ENCODE measurements around the gene ROBO1.

Gene ROBO1

GRCh38 chr3:79041621-79042020, 726.2 kb downstream of the ROBO1 start:
- no peak overlapping the region for H3K9ac ChIP-seq (ENCODE audit: low read depth, low read length)
- DNase-seq (no peak), ATAC-seq (ENCODE audit: insufficient read depth, low read depth) (no peak)
- H4K20me1 ChIP-seq (ENCODE audit: insufficient read depth, low read length) = no peaks in the 10 kb centered on the region
- no peaks in the 10 kb centered on the region for H3K79me2 ChIP-seq (ENCODE audit: insufficient read depth, low read length)
- H3K4me1 ChIP-seq (ENCODE audit: insufficient read depth, low read length) = no peaks in the 10 kb centered on the region
- no peaks in the 10 kb centered on the region for H3K9me3 ChIP-seq (ENCODE audit: insufficient read depth, low read length, severe bottlenecking)
- no peak overlapping the region for H3K4me2 ChIP-seq (ENCODE audit: insufficient read depth, low read length)
- TF ChIP-seq EZH2 (IDR thresholded peaks at IDR 0.05; ENCODE audit: borderline replicate concordance, low read depth, low read length, severe bottlenecking) = no peak
- TF ChIP-seq CTCF (IDR thresholded peaks at IDR 0.05; ENCODE audit: borderline replicate concordance, extremely low read depth, low read length, poor library complexity, severe bottlenecking) = no peak
- no peak overlapping the region for H3K4me3 ChIP-seq (ENCODE audit: low read depth in 1 of 2, low read length in 2 of 2)
- no peaks in the 10 kb centered on the region for H3K27me3 ChIP-seq (ENCODE audit: insufficient read depth, low read length, poor library complexity)
- no peak overlapping the region for H2AFZ ChIP-seq (ENCODE audit: low read depth, low read length)
- H3K27ac ChIP-seq (ENCODE audit: low read length) = no peak overlapping the region
- H3K36me3 ChIP-seq (ENCODE audit: insufficient read depth, low read length) = no peaks in the 10 kb centered on the region

- H3K4me1 ChIP-seq (ENCODE audit: insufficient read depth, low read length) = no peaks in the 10 kb centered on the region
- H3K27me3 ChIP-seq (ENCODE audit: insufficient read depth, low read length, poor library complexity) = no peaks in the 10 kb centered on the region
- H3K36me3 ChIP-seq (ENCODE audit: insufficient read depth, low read length) = no peaks in the 10 kb centered on the region
- H4K20me1 ChIP-seq (ENCODE audit: insufficient read depth, low read length) = no peaks in the 10 kb centered on the region
- no peak overlapping the region for H3K4me3 ChIP-seq (ENCODE audit: low read depth in 1 of 2, low read length in 2 of 2)
- no peaks in the 10 kb centered on the region for H3K79me2 ChIP-seq (ENCODE audit: insufficient read depth, low read length)
- no peak overlapping the region for H3K9ac ChIP-seq (ENCODE audit: low read depth, low read length)
- no peak for ATAC-seq (ENCODE audit: insufficient read depth, low read depth)
- DNase-seq = no peak
- no peaks in the 10 kb centered on the region for H3K9me3 ChIP-seq (ENCODE audit: insufficient read depth, low read length, severe bottlenecking)
- no peak overlapping the region for H2AFZ ChIP-seq (ENCODE audit: low read depth, low read length)
- TF ChIP-seq CTCF (IDR thresholded peaks at IDR 0.05; ENCODE audit: borderline replicate concordance, extremely low read depth, low read length, poor library complexity, severe bottlenecking) (no peak), EZH2 (IDR thresholded peaks at IDR 0.05; ENCODE audit: borderline replicate concordance, low read depth, low read length, severe bottlenecking) (no peak)
- H3K27ac ChIP-seq (ENCODE audit: low read length) = no peak overlapping the region
- no peak overlapping the region for H3K4me2 ChIP-seq (ENCODE audit: insufficient read depth, low read length)
Measured at GRCh38 chr3:79040701-79041100, 727.1 kb downstream of the ROBO1 start.

GRCh38 chr3:79040091-79040490, 727.7 kb downstream of the ROBO1 start:
- Histone ChIP-seq H3K4me2 (ENCODE audit: insufficient read depth, low read length) (no peak overlapping the region), H3K4me1 (ENCODE audit: insufficient read depth, low read length) (no peaks in the 10 kb centered on the region), H3K9me3 (ENCODE audit: insufficient read depth, low read length, severe bottlenecking) (no peaks in the 10 kb centered on the region), H4K20me1 (ENCODE audit: insufficient read depth, low read length) (no peaks in the 10 kb centered on the region), H3K79me2 (ENCODE audit: insufficient read depth, low read length) (no peaks in the 10 kb centered on the region), H3K27ac (ENCODE audit: low read length) (no peak overlapping the region), H3K27me3 (ENCODE audit: insufficient read depth, low read length, poor library complexity) (no peaks in the 10 kb centered on the region), H3K9ac (ENCODE audit: low read depth, low read length) (no peak overlapping the region), H2AFZ (ENCODE audit: low read depth, low read length) (no peak overlapping the region), H3K36me3 (ENCODE audit: insufficient read depth, low read length) (no peaks in the 10 kb centered on the region), H3K4me3 (ENCODE audit: low read depth in 1 of 2, low read length in 2 of 2) (no peak overlapping the region)
- TF ChIP-seq CTCF (IDR thresholded peaks at IDR 0.05; ENCODE audit: borderline replicate concordance, extremely low read depth, low read length, poor library complexity, severe bottlenecking) (no peak), EZH2 (IDR thresholded peaks at IDR 0.05; ENCODE audit: borderline replicate concordance, low read depth, low read length, severe bottlenecking) (no peak)
- no peak for ATAC-seq (ENCODE audit: insufficient read depth, low read depth)
- no peak for DNase-seq

DNA sequence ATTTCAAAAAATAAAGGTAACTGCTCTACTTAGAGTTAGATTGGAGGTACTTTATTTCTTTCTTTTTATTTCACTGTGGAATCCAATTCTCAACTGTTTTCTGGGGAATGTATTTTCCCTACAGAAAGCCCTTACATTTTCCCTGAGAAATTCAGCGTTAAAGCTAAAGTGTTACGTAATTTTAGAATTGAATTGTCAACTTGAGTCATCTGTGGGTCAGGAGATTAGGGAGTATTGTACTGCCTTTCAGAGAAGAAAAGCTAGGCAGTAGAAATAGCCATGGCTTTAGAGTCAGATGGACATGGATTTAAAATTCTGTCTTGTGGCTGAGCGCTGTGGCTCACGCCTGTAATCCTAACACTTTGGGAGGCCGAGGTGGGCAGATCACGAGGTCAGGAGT, 728.6 kb downstream of the ROBO1 start:
- no peak overlapping the region for H3K4me2 ChIP-seq (ENCODE audit: insufficient read depth, low read length)
- H4K20me1 ChIP-seq (ENCODE audit: insufficient read depth, low read length) = no peaks in the 10 kb centered on the region
- ATAC-seq (ENCODE audit: insufficient read depth, low read depth) (no peak), DNase-seq (no peak)
- no peak overlapping the region for H3K4me3 ChIP-seq (ENCODE audit: low read depth in 1 of 2, low read length in 2 of 2)
- no peak overlapping the region for H3K27ac ChIP-seq (ENCODE audit: low read length)
- H3K36me3 ChIP-seq (ENCODE audit: insufficient read depth, low read length) = no peaks in the 10 kb centered on the region
- H3K79me2 ChIP-seq (ENCODE audit: insufficient read depth, low read length) = no peaks in the 10 kb centered on the region
- no peak overlapping the region for H2AFZ ChIP-seq (ENCODE audit: low read depth, low read length)
- no peak for TF ChIP-seq EZH2 (IDR thresholded peaks at IDR 0.05; ENCODE audit: borderline replicate concordance, low read depth, low read length, severe bottlenecking)
- TF ChIP-seq CTCF (IDR thresholded peaks at IDR 0.05; ENCODE audit: borderline replicate concordance, extremely low read depth, low read length, poor library complexity, severe bottlenecking) = no peak
- H3K9ac ChIP-seq (ENCODE audit: low read depth, low read length) = no peak overlapping the region
- H3K4me1 ChIP-seq (ENCODE audit: insufficient read depth, low read length) = no peaks in the 10 kb centered on the region
- no peaks in the 10 kb centered on the region for H3K9me3 ChIP-seq (ENCODE audit: insufficient read depth, low read length, severe bottlenecking)
- no peaks in the 10 kb centered on the region for H3K27me3 ChIP-seq (ENCODE audit: insufficient read depth, low read length, poor library complexity)
